Globus pallidus (tissue), 1 donor: ENCODE results near the gene APOL5.
"Not testable (repeated sequence)": the region's sequence is repeated elsewhere in the genome, so short reads cannot be mapped to it uniquely, and the experiment has no call there.

Source experiments
- DNase-seq: peaks from one replicate; pipeline ENCODE4 v3.0.0-alpha.2; 2015; ENCODE audit warnings: low spot score

The APOL5 gene, protein sequence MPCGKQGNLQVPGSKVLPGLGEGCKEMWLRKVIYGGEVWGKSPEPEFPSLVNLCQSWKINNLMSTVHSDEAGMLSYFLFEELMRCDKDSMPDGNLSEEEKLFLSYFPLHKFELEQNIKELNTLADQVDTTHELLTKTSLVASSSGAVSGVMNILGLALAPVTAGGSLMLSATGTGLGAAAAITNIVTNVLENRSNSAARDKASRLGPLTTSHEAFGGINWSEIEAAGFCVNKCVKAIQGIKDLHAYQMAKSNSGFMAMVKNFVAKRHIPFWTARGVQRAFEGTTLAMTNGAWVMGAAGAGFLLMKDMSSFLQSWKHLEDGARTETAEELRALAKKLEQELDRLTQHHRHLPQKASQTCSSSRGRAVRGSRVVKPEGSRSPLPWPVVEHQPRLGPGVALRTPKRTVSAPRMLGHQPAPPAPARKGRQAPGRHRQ

DNA sequence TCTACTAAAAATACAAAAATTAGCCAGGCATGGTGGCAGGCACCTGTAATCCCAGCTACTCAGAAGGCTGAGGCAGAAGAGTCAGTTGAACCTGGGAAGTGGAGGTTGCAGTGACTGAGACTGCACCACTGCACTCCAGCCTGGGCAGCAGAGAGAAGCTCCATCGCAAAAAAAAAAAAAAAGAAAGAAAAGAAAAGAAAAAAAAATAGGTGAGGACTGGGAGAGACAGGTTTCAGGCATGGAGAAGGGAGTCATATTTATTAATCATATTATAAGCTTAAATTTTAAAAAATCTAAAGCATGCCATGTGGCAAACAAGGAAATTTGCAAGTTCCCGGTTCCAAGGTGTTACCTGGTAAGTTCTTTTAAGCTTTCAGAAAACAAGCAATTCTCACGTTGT, at the start of gene APOL5:
TSS of gene APOL5 (plus strand) at position 301 of the 400 bp plus-strand sequence. CDS start at position 301, 0 bp downstream.
- DNase-seq: no peak

DNA sequence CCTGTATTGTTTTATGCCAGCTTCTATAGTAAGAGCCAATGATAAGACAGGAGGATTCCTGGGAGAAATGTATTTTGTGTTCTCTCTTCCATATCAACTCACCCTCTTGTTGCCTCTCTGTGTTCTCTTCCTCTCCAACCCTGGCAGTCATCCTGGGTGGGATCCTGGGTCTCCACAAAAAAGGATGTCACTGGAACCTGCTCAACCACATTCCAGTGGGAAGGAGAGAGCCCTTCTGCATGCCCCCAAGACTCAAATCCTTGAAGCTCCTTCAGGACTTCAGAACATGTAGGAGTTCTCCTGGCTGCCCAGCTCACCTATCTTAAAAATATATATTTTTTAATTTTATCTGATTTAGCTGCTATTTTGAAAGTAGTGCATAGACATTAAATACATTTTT, 43.3 kb upstream of the APOL5 start:
- no peak for DNase-seq

DNA sequence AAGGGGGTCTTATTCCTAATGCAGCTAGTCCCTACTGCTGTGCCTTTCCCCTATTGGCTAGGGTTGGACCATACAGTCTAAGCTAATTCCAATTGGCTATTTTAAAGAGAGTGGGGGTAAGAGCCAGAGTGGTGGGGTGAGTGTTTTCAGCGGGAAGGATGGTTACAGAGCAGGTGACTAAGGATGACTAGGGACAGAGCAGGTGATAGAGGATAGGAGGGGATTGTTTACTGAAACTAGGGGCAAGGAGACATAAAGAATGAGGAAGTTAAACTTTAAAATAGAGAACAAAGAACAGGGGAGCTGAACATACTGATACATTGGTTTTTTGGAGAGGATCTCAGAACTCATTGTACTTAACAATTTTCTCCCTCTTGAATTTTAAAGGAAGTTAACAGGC, 41.6 kb upstream of the APOL5 start:
- not testable (repeated sequence) for DNase-seq

DNA sequence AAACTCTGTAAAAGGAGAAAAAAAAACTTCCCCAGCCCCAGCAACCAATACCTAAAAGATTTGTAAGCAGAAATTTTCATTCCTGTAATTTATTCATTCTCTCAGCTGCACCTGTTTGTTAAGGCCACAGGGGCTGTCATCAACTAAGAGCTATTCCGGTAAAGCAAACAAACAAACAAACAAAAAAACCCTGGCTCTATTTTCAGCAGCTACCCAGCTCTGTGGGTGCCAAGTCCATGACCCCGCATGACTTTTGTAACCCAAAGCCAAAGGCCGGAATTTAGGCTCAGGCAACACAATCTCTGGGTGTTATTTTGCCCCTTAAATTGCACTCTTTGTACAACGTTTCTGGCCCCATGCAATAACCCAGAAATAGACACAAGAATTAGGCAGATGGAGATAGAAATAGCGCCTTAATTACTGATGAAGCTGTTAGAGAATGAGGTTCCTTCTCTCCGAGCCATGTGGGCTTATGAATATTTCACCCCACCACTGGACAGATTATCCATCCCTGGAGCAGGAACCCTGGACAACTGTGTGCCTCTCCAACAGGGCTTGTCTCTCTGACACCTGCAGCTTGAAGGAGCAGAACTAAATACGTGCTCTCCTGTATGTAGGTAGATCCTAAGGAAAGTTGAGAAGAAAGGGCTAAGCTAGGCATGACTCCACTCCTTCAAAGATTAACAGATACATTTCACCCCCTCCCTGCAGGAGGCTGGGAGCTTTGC, 40.0 kb upstream of the APOL5 start:
- DNase-seq: no peak

DNA sequence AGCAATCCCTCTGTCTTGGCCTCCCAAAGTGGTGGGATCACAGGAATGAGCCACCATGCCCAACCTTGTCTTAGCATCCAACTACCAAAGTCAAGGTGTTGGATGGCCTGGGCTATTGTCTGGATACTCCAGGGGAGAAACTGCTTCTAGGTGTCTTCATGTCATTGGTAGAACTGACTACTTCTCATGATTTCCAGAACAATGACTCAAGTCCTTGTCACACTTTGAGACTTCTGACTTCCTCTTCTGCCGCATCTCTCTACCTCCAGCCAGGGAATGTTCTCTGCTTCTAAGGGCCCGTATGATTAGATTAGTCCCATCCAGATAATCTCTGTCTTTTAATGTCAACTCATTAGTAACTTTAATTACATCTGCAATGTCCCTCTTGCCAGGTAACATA, 38.8 kb upstream of the APOL5 start:
- no peak for DNase-seq

DNA sequence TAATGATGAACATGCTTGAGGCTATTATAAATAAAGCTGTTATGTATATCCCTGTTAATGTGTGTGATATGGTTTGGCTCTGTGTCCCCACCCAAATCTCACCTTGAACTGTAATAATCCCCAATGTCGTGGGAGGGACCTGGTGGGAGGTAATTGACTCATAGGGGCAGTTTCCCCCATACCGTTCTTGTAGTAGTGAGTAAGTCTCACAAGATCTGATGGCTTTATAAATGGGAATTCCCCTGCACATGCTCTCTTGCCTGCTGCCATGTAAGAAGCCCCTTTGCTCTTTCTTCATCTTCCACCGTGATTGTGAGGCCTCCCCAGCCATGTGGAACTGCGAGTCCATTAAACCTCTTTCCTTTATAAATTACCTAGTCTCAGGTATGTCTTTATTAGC, 38.2 kb upstream of the APOL5 start:
- DNase-seq: not testable (repeated sequence)

DNA sequence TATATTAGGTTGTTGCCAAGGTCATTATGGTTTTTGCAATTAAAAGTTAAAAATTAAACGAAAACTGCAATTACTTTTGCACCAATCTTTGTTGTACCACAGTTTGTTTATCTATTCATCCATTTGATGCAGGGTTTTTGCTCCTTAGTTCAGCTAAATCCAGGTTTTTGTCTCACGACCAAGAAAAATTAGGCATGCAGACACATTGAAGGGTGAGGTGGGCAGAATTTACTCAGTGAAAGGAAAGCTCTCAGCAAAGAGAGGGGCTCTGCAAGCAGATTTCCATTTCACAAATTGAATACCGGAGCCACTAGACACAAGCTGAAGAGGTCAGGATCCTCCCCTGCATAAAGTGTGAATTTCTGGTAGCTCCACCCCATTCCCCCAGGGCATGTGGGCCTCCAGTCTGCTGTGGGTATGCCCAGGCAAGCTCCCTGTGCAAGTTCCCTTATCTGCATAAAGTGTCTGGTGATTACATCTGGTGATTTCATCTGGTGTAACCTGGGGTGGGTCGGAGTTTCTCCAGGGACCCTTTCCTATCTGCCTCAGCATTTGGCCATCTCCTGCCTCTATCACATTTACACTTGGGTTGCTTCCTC, 36.1 kb upstream of the APOL5 start:
- no peak for DNase-seq

DNA sequence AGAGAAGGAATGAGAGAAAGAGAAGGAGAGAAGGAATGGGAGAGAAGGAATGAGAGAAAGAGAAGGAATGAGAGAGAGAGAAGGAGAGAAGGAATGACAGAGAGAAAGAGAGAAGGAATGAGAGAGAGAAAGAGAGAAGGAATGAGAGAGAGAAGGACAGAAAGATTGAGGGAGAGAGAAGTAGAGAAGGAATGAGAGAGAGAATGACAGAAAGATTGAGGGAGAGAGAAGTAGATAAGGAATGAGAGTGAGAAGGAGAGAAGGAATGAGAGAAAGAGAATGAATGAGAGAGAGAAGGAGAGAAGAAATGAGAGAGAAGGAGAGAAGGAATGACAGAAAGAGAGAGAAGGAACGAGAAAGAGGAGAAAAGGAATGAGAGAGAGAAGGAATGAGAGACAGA, 34.1 kb upstream of the APOL5 start:
- no peak for DNase-seq

DNA sequence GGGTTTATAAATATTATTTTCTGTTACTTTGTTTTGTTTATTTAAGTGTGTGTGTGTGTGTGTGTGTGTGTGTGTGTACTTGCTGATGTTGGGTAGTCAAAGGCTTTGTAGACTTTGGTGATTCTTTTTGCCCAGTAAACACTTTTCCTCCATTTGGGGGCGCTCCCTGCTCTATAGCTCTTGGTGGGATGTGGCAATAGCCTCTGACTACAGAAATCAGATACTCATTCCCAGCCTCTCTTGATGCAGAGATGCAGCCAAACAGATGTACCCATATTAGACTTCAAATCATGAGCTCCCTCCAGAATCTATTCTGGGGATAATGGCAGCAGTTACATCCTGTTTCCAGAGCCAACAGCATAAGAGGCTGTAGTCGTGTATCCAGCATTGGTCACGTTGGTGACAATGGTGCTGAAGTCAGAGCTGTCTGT, 33.4 kb upstream of the APOL5 start:
- peak; percentile 42 for DNase-seq

DNA sequence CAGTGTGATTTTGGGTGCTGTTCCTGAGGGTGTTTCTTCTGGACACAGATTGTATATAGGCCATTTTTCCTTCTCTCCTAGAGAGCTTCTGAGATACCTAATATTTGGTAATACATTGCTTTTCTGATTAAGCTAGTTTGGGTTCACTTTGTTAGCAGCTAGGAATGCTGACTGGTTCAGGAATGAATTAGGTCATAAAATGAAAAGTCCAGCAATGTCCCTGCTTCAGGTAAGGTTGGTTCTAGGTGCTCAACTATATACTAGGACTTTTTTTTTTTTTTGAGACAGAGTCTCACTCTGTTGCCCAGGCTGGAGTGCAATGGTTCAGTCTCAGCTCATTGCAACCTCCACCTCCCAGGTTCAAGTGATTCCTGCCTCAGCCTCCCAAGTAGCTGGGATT, 32.9 kb upstream of the APOL5 start:
- no peak for DNase-seq

DNA sequence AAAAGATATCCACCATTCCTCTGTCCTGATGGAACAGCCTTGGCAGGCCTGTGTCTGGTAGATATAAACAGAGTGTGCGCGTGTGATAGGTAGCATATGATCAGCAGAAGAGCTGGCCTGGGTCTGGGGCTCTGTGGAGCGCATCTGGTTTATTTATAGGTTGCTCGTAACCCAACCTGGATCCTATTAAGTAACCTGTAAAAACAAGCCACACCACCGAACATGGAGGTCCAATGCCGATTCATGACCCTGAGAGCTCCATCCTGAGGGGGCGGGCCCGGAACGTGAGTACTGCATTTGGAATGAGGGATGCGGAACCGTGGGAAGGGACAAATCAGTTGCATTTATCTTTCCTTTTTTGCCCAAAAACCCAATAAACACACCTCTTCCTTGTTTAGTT, 31.9 kb upstream of the APOL5 start:
- DNase-seq: no peak

DNA sequence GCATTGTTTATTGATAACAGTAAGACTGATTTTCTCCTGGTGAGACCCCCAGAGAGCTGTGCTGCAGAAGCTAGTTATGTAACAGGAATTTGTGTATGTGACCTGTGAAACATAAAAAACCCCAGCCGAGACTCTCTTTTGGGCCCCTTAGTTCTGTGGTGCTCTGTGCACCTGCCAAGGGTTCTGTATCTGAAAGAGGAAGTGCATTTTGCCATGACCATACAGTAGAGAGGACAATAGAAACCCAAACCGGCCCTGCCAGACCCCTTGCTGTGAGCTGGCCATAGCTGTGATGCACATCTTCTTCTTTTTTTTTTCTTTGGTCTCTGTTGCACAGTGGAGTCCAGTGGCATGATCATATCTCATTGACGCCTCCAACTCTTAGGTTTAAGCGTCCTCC, 31.4 kb upstream of the APOL5 start:
- no peak for DNase-seq

DNA sequence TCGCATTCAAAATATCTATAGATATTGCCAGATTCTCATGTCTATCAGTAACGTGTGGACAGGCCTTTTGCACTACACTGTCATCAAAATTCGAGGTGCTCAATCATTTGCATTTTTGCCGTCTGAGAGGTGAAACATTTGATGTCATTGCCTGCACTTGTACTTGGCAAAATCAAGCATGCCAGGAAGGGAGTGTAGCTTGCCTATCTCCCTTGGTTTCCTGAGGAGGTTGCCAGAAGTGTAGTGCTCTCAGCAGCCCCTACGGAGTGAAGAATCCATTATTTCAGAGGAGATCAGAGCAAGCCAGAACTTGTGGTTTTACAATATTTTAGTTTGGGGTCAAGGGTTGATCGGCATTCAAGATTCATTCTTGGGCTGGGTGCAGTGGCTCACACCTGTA, 30.2 kb upstream of the APOL5 start:
- no peak for DNase-seq

DNA sequence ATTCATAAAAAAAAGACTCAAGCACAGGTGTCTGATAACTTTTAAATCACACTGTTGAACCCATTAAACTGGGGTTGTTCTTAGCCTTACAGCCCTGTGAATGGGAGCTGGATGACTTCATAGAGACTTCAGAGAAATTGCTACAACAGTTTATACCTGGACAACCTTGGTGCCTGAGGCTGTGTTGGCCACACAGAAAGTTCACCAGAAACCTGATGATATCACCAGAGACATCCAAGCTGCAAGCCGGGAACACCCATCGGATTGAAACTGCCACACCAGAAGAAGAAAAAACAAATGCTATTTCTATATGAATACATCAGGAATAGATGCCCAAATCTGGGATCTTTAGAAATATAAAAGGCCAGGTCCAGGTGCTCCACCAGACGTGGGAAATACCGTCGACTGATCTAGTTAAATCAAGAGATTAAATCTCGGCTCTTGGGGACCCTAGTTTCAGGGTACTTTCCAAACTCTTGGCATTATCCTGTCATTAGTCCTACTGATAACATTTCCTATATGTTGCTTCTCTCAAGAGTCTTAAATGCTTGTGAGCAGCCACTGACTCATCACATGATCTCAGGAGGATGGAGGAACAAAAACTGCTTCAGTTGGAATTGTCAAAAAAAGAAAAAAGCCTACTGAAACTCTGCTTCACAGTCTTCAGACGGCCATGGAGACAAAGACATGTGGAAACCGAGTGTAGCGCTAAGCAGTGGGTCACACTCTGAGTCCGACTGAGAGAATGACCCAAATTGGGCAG, 28.6 kb upstream of the APOL5 start:
- DNase-seq: no peak

DNA sequence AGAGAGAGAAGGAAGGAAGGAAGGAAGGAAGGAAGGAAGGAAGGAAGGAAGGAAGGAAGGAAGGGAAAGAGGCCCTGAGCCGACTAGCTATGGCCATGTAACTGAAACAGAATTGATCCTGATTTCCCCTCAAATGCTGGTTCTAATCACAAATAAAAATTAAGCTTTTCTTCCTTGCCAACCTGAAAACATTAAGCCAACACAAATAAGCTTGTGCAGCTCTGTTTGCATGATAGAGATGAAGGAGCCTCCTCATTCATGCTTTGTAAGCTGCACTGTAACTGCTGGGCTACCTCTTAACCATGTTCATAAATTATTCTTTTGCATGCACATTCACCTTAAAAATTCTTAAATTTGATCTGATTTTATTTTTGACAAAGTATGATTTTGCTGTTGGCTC, 27.7 kb upstream of the APOL5 start:
- DNase-seq: no peak

DNA sequence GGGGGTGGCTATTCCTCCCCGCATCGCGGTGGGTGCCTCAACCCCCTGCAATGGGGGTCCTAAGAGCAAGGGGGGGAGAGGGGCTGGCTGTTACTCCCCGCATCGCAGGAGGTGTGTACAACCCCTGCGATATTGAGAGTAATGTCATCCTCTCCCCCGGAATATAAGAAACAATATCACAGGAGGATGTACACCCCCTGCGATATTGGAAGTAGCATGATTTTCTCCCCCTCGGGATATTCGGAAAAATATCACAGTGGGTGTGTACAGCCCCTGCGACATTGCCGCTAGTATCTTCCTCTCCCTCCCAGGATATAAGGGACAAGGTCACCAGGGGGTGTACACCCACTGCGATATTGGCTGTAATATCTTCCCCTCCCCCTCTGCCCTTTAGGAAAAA, 22.5 kb upstream of the APOL5 start:
- DNase-seq: no peak

DNA sequence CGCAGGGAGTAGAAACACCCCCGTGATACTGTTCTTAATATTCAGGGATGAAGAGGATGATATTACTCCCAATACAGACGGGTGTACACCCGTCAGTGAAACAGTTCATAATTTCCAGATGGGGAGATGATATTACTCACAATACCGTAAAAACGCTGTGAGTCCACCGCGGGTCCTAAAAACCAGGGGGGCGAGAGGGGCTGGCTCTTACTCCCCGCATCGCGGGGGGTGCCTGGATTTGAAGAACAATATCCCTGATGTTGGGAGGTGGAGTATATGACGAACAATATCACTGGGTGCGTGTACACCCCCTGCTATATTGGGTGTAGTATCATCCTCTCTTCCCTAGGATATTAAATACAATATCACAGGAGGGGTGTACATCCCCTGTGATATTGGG, 20.5 kb upstream of the APOL5 start:
- no peak for DNase-seq

DNA sequence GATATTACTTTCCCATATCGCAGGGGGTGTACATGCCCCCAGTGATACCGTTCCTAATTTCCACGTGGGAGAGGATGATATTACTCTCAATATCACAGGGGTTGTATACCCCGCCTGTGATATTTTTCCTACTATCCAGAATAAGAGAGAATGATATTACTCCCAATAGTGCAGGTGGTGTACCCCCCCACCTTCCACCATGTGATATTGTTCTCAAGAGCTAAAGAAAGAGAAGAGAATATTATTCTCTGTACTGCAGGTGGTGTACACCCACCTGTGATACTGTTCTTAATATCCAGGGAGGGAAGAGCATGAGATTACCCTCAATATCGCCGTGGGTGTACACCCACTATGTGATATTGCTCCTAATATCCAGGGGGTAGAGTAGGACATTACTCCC, 17.8 kb upstream of the APOL5 start:
- DNase-seq: not testable (repeated sequence)

DNA sequence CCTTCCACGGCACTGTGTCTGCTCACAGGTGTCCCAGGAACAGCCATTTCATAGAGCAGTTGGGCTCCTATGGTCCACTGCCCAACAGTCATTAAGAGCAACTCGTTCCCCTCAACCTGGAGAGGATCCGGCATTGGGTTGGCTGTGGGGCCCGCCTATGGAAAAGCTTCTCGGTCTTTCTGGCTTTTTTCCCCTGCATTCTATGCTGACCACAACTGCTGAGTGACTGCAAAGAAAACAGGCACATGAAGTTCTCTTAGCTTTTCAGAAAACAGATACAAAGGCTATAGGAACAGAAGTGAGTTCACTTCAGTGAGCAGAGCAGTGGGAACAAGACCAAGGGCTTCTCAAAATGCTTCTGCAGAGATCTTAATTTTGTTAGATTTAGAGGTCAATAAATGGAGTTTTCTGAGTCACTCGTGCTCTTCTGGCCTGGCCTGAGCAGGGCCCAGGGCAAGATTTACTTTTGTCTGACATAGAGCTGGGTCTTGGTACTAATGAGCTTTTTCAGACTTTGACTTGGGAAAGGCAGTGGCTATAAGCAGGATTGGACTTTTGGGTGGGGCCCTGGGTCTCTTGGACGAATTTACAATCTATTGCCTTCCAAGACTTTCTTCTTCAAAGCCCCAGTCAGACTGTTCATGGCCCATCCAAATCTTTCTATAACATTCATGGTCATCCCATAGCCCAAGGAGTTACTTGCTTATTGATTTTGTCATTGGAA, 13.6 kb upstream of the APOL5 start:
- DNase-seq: no peak

DNA sequence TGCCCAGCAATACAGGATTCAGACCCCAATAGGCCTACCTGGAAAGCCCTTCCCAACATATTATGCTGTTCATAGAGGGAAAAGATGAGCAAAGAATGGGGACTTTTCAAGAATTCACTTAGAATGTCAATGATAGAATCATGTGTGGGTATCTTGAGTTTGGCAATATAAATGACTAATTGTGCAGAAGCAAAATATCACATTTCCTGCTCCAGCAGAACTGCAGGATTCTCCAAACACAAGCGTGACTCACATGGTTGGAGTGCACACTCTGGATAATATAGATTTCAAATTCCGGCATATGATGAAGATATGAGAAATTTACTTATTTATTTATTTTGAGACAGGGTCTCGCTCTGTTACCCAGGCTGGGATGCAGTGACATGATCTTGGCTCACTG, 12.5 kb upstream of the APOL5 start:
- DNase-seq: no peak

DNA sequence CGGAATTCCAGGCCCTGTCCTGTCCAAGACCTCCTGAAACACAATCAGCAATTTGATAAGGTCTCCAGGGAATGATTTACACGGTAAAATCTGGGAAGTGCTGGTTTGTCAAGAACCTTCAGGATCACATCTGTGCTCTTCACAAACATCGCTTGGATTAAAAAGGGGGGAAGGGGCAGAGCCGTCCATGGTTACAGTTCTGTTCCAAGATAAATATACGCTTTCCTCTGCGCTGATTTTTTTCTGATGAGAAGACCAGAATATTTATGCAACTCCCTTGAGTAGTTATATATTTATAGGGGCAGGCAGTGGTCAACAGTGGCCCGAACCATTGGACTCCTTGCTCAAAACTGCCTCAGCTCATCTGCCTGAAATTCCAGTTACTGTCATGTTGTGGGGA, 9.2 kb upstream of the APOL5 start:
- no peak for DNase-seq

DNA sequence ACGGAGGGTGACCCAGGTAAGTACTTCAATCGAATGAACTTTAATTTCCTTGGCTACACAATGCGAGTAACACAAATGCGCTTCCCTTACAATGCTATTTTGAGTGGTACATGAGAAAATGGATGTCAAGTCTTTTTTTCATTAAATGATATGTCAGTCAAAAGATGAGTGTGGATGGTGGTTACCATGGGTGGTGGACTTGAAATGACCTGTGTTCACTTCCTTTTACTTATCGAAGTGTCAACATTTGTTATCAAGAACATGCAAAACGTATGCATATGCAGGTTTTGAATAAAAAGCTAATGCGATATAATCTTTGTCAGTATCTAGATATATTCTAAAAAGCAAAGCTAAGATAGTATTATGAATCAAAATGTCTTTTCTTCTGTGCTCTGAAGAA, 8.8 kb upstream of the APOL5 start:
- no peak for DNase-seq
